K562 (cell line): ENCODE data around the gene HIPK2. TPM values are rescaled to one million over a fixed set of nuclear protein-coding genes. Genes with fewer than 3 reads are reported as not detected.

Experiments
- ATAC-seq: fragments of 200-7000 bp; cut with Tn5 transposase; 3 replicates; pipeline ENCODE4 v1.9.1; 2020; ENCODE audit warnings: moderate library complexity
- BruUV-seq: library from RNA; stranded (reverse); fragments of 400-500 nt; replicated peaks from 2 replicates; lab custom pipeline; 2021; lab: Mats Ljungman, UMichigan
- CTCF ChIA-PET: fragments of 300-600 bp; formaldehyde crosslinking; extraction: SDS; loops from one replicate; lab custom pipeline; 2021; ENCODE audit warnings: low intra/inter-chr PET ratio; lab: Yijun Ruan, JAX
- POLR2A ChIA-PET: fragments of 300-600, 350-650 bp; sonication (Branson Sonifier 250); formaldehyde crosslinking; extraction: SDS; loops from one replicate; lab custom pipeline; 2021; ENCODE audit warnings: antibody characterized with exemption, inconsistent platforms; lab: Yijun Ruan, JAX
- DNase-seq, 4 experiments: peaks; one replicate each; pipeline versions ENCODE4 v3.0.0 to v3.0.0-alpha.2; 2011 to 2018; ENCODE audit warnings: low spot score in 3 of 4, mixed read lengths in 3 of 4; ENCODE audit errors: extremely low read depth in 1 of 4
- FAIRE-seq: peaks from 2 replicates; lab custom pipeline; 2011; peaks lifted over from hg19 to GRCh38; lab: Jason Lieb, UNC
- H2AFZ ChIP-seq: 2 replicates; pipeline ENCODE4 v1.6.0; 2011; ENCODE audit warnings: low read depth, low read length, control low read depth, inconsistent platforms
- H3K27ac ChIP-seq: fragments of 200-600 bp; 3 replicates; pipeline ENCODE4 v1.8.0; 2011; ENCODE audit warnings: low read depth, mild to moderate bottlenecking, control low read depth, inconsistent platforms, low read length, moderate library complexity, mixed read lengths; ENCODE audit errors: extremely low read depth
- H3K27me3 ChIP-seq, 2 experiments: fragments of 300-600 bp in 1 of 2; 2 replicates in 1 of 2; 3 replicates in 1 of 2; pipeline versions ENCODE4 v1.6.0 to v1.8.0; 2011; ENCODE audit warnings: inconsistent platforms in 2 of 2, low read length in 2 of 2, mild to moderate bottlenecking in 1 of 2, mixed read lengths in 1 of 2, moderate library complexity in 1 of 2; ENCODE audit not compliant: control insufficient read depth in 2 of 2, insufficient read depth in 2 of 2
- H3K36me3 ChIP-seq: fragments of 300-600 bp; 3 replicates; pipeline ENCODE4 v1.8.0; 2011; ENCODE audit warnings: mild to moderate bottlenecking, low read length, inconsistent platforms; ENCODE audit not compliant: control insufficient read depth, insufficient read depth
- H3K4me1 ChIP-seq, 2 experiments: fragments of 200-600 bp in 1 of 2; replicated peaks in 1 of 2; 2 replicates in 1 of 2; 3 replicates in 1 of 2; pipeline versions ENCODE4 v1.5.1 to v1.8.0; 2011; ENCODE audit warnings: inconsistent platforms in 2 of 2, low read length in 2 of 2, mild to moderate bottlenecking in 1 of 2, mixed read lengths in 1 of 2, moderate library complexity in 1 of 2; ENCODE audit not compliant: control insufficient read depth in 2 of 2, insufficient read depth in 2 of 2
- H3K4me2 ChIP-seq: 2 replicates; pipeline ENCODE4 v1.6.1; 2011; ENCODE audit warnings: low read length, control low read depth, inconsistent platforms, mixed read lengths; ENCODE audit not compliant: insufficient read depth
- H3K4me3 ChIP-seq: fragments of 200-600 bp; sonication (generic), shearing (Covaris generic); 2 replicates; pipeline ENCODE4 v1.5.1; 2016; ENCODE audit warnings: control low read depth, inconsistent platforms
- H3K79me2 ChIP-seq: fragments of 200-600 bp; 3 replicates; pipeline ENCODE4 v1.8.0; 2011; ENCODE audit warnings: low read length, inconsistent platforms; ENCODE audit not compliant: control insufficient read depth, insufficient read depth
- H3K9ac ChIP-seq, 2 experiments: 2 replicates each; pipeline versions ENCODE4 v1.6.0 to v1.6.1; 2011; ENCODE audit warnings: low read depth in 2 of 2, low read length in 2 of 2, control low read depth in 1 of 2, inconsistent platforms in 1 of 2, mild to moderate bottlenecking in 1 of 2, mixed read lengths in 1 of 2; ENCODE audit not compliant: insufficient read depth in 1 of 2
- H3K9me1 ChIP-seq: one replicate; pipeline ENCODE4 v1.6.0; 2011; ENCODE audit warnings: inconsistent platforms, mild to moderate bottlenecking, low read length, moderate library complexity; ENCODE audit not compliant: control insufficient read depth, insufficient read depth
- H3K9me3 ChIP-seq: replicated peaks from 2 replicates; pipeline ENCODE4 v1.5.1; 2011; ENCODE audit warnings: low read depth, low read length, inconsistent platforms; ENCODE audit not compliant: control insufficient read depth, insufficient read depth
- H4K20me1 ChIP-seq: replicated peaks from 2 replicates; pipeline ENCODE4 v1.6.1; 2011; ENCODE audit warnings: low read length, inconsistent platforms, mixed read lengths; ENCODE audit not compliant: control insufficient read depth, insufficient read depth
- HDAC6 ChIP-seq: IDR thresholded peaks from 2 replicates; pipeline ENCODE4 v1.6.1; 2012; ENCODE audit warnings: low read depth, mild to moderate bottlenecking, control low read depth, inconsistent platforms, low read length, moderate library complexity
- KLF13 ChIP-seq: fragments of 450-650 bp; IDR thresholded peaks from 2 replicates; pipeline ENCODE4 v1.6.1; 2016; ENCODE audit warnings: missing genetic modification characterization, low read depth, mild to moderate bottlenecking, missing compliant biosample characterization, moderate library complexity, borderline replicate concordance
- POLR3G ChIP-seq: IDR thresholded peaks from 2 replicates; pipeline ENCODE4 v1.6.1; 2011; ENCODE audit not compliant: insufficient read length, insufficient replicate concordance; ENCODE audit errors: extremely low read depth
- PRMT5 ChIP-seq: sonication (generic); formaldehyde crosslinking; IDR thresholded peaks from 2 replicates; pipeline ENCODE4 v1.5.0; 2020; ENCODE audit warnings: missing genetic modification reagents
- RBM17 ChIP-seq: fragments of 200-400 bp; formaldehyde crosslinking; IDR thresholded peaks from 2 replicates; pipeline ENCODE4 v1.6.1; 2017; ENCODE audit warnings: low read depth, mild to moderate bottlenecking, low read length, borderline replicate concordance
- ZBTB7A ChIP-seq: IDR thresholded peaks from 2 replicates; pipeline ENCODE4 v1.6.1; 2011; ENCODE audit warnings: low read depth, mild to moderate bottlenecking, low read length, moderate library complexity, borderline replicate concordance; ENCODE audit not compliant: control insufficient read depth
- ZNF3 ChIP-seq: fragments of 250-450 bp; sonication (Bioruptor Pico); IDR thresholded peaks from 2 replicates; pipeline ENCODE4 v1.5.0; 2021; ENCODE audit warnings: mild to moderate bottlenecking, moderate library complexity
- WGBS: fragments of 100-300 bp; shearing (Covaris generic); methylation state at CpG from one replicate; pipeline ENCODE4 v1.1.6; 2016; ENCODE audit warnings: low coverage, mixed read lengths; ENCODE audit not compliant: insufficient coverage; ENCODE audit errors: missing lambda C conversion rate; 5-methylcytosine and 5-hydroxymethylcytosine counted together
- in situ Hi-C: fragments of 300-500 bp; cut with MboI; formaldehyde crosslinking; loops from 4 replicates; pipeline ENCODE4 v1.15.0; 2018; ENCODE audit warnings: inconsistent platforms, mixed read lengths
- intact Hi-C: fragments of 100-400 bp; cut with micrococcal nuclease; formaldehyde crosslinking; loops from 2 replicates; pipeline ENCODE4 v1.14.2; 2022
- polyA plus RNA-seq, 8 experiments: library from polyadenylated mRNA; depleted of rRNA in 4 of 8; stranded (reverse) in 5 of 8; unstranded in 3 of 8; fragments of >200 nt; fragmentation: Nextera tagmentation in 2 of 8; fragmentation: Illumina TruSeq in 1 of 8; extraction: Ambion mirVana in 2 of 8; extraction: Trizol in 1 of 8; gene quantifications; 2 replicates each; pipeline versions ENCODE4 v1.2.1 to v1.2.3, GENCODE V29; 2011 to 2014; ENCODE audit warnings: inconsistent platforms in 1 of 8, missing spikeins in 1 of 8
- total RNA-seq, 7 experiments: library from RNA; depleted of rRNA in 6 of 7; stranded (reverse); fragments of >200 nt in 6 of 7; fragmentation: Illumina TruSeq in 2 of 7; extraction: Trizol in 2 of 7; gene quantifications; 2 replicates each; pipeline versions ENCODE4 v1.2.1 to v1.2.3, GENCODE V29; 2011 to 2021; ENCODE audit warnings: low replicate concordance in 1 of 7
- TF ChIP-seq, protein P1 (sequence below), 2 experiments: fragments of 450-650 bp in 1 of 2; sonication (generic) in 1 of 2; formaldehyde crosslinking in 1 of 2; IDR thresholded peaks in 1 of 2; conservative IDR thresholded peaks in 1 of 2; 2 replicates each; pipeline versions ENCODE4 v1.6.1 to v1.8.1; 2016 to 2023; ENCODE audit warnings: mild to moderate bottlenecking in 2 of 2, moderate library complexity in 2 of 2, inconsistent platforms in 1 of 2, missing genetic modification reagents in 1 of 2
- TF ChIP-seq, protein P2 (sequence below): fragments of 250-450 bp; sonication (Bioruptor Pico); IDR thresholded peaks from 2 replicates; pipeline ENCODE4 v1.9.0; 2021; ENCODE audit warnings: mild to moderate bottlenecking, inconsistent platforms

The HIPK2 gene
- total and polyA plus RNA-seq, 9 of the 15 experiments (the other 6 are each of a cell fraction or from before 2014, with no cell fraction given), result 0.69 to 19.8 (median 5.1) TPM

DNA sequence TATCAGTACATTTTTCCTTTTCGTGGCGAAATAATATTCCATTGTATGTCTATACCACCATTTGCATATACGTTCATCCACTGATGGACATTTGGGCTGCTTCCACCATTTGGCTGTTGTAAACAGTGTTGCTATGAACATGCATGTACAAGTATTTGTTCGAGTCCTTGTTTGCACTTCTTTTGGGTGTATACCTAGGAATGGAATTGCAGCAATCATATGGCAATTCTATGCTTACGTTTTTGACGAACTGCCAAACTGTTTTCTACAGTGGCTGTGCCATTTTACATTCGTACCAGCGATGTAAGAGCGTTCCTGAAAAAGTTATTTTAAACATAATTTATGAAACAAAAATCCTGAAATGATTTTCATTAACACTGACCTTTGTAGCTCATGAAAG is 79.5 kb downstream of the HIPK2 start:
- Histone ChIP-seq H3K79me2 (no peaks in the 10 kb centered on the region), H3K9me1 (peaks cover 6% of the 10 kb centered on the region), H3K4me1 (peaks cover 5 to 6% of the 10 kb centered on the region in 2 experiments), H3K36me3 (peaks cover 3% of the 10 kb centered on the region), H3K9me3 (no peaks in the 10 kb centered on the region), H3K27ac (no peak overlapping the region), H2AFZ (no peak overlapping the region), H3K4me2 (no peak overlapping the region), H4K20me1 (peaks cover 18% of the 10 kb centered on the region), H3K27me3 (no peaks in the 10 kb centered on the region), H3K9ac (no peak overlapping the region), H3K4me3 (no peak overlapping the region)
- DNase-seq (no peak), ATAC-seq (no peak), FAIRE-seq (no peak)
- TF ChIP-seq, protein P1, sequence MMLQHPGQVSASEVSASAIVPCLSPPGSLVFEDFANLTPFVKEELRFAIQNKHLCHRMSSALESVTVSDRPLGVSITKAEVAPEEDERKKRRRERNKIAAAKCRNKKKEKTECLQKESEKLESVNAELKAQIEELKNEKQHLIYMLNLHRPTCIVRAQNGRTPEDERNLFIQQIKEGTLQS (IDR thresholded peaks at IDR 0.05), result no peak
- TF ChIP-seq, protein P1 (CRISPR knock-in tag; conservative IDR thresholded peaks at IDR 0.05), result no peak
- TF ChIP-seq, protein P2, sequence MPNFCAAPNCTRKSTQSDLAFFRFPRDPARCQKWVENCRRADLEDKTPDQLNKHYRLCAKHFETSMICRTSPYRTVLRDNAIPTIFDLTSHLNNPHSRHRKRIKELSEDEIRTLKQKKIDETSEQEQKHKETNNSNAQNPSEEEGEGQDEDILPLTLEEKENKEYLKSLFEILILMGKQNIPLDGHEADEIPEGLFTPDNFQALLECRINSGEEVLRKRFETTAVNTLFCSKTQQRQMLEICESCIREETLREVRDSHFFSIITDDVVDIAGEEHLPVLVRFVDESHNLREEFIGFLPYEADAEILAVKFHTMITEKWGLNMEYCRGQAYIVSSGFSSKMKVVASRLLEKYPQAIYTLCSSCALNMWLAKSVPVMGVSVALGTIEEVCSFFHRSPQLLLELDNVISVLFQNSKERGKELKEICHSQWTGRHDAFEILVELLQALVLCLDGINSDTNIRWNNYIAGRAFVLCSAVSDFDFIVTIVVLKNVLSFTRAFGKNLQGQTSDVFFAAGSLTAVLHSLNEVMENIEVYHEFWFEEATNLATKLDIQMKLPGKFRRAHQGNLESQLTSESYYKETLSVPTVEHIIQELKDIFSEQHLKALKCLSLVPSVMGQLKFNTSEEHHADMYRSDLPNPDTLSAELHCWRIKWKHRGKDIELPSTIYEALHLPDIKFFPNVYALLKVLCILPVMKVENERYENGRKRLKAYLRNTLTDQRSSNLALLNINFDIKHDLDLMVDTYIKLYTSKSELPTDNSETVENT (CRISPR knock-in tag), result no peak
- TF ChIP-seq POLR3G (no peak), HDAC6 (no peak), ZBTB7A (no peak), RBM17 (no peak), PRMT5 (CRISPR knock-in tag) (no peak), ZNF3 (no peak), KLF13 (no peak)
- WGBS, result 78% methylated on average over 9 of the region's 9 CpGs
- in situ Hi-C loops (no loop called here), intact Hi-C loops (no loop called here)
- ChIA-PET CTCF (no interaction called here), POLR2A (interaction anchor here (0.6 kb wide), 1 partner anchor 9 kb away, joined by 3 read pairs; no protein-coding TSS in a partner anchor)
- no TSS peak for BruUV-seq
